GM23248 (cell line): ENCODE results near the gene TNFRSF11A. TPM values are rescaled to one million over a fixed set of nuclear protein-coding genes. Genes with fewer than 3 reads are reported as not detected.

Experiments
- DNase-seq: peaks from one replicate; pipeline ENCODE4 v3.0.0-alpha.2; 2015
- H2AFZ ChIP-seq: fragments of 200-600 bp; sonication (generic); 2 replicates; pipeline ENCODE4 v1.6.1; 2016; ENCODE audit warnings: antibody characterized with exemption
- H3F3A ChIP-seq: fragments of 200-600 bp; sonication (generic); 2 replicates; pipeline ENCODE4 v1.6.1; 2016; ENCODE audit warnings: mild to moderate bottlenecking, antibody characterized with exemption, mixed run types; ENCODE audit not compliant: insufficient read depth
- H3K27ac ChIP-seq: fragments of 200-600 bp; sonication (generic); 2 replicates; pipeline ENCODE4 v1.5.1; 2016; ENCODE audit warnings: mild to moderate bottlenecking
- H3K27me3 ChIP-seq: fragments of 200-600 bp; sonication (generic); replicated peaks from 2 replicates; pipeline ENCODE4 v1.6.1; 2016; ENCODE audit warnings: mild to moderate bottlenecking; ENCODE audit not compliant: insufficient read depth
- H3K36me3 ChIP-seq: fragments of 200-600 bp; sonication (generic); 2 replicates; pipeline ENCODE4 v1.6.1; 2016; ENCODE audit warnings: low read depth, mild to moderate bottlenecking
- H3K4me1 ChIP-seq: fragments of 200-600 bp; sonication (generic); 2 replicates; pipeline ENCODE4 v1.6.1; 2016; ENCODE audit warnings: mild to moderate bottlenecking; ENCODE audit not compliant: insufficient read depth
- H3K4me2 ChIP-seq: fragments of 200-600 bp; sonication (generic); one replicate; pipeline ENCODE4 v1.6.1; 2016; ENCODE audit warnings: mild to moderate bottlenecking; ENCODE audit not compliant: unreplicated experiment
- H3K4me3 ChIP-seq: fragments of 200-600 bp; sonication (generic); 2 replicates; pipeline ENCODE4 v1.5.1; 2016; ENCODE audit warnings: mild to moderate bottlenecking
- H3K79me2 ChIP-seq: fragments of 200-600 bp; sonication (generic); 2 replicates; pipeline ENCODE4 v1.6.1; 2016; ENCODE audit warnings: mild to moderate bottlenecking; ENCODE audit not compliant: insufficient read depth
- H3K9ac ChIP-seq: fragments of 200-600 bp; sonication (generic); 2 replicates; pipeline ENCODE4 v1.6.1; 2016; ENCODE audit warnings: mild to moderate bottlenecking
- H3K9me2 ChIP-seq: fragments of 200-600 bp; sonication (generic); 2 replicates; pipeline ENCODE4 v1.6.1; 2016; ENCODE audit warnings: mixed run types, mild to moderate bottlenecking, moderate library complexity; ENCODE audit not compliant: insufficient read depth
- H3K9me3 ChIP-seq: fragments of 200-600 bp; sonication (generic); one replicate; pipeline ENCODE4 v1.6.1; 2017; ENCODE audit warnings: low read depth
- H4K20me1 ChIP-seq: fragments of 200-600 bp; sonication (generic); 2 replicates; pipeline ENCODE4 v1.6.0; 2016; ENCODE audit not compliant: insufficient read depth
- EZH2 ChIP-seq: fragments of 200-600 bp; sonication (generic); IDR thresholded peaks from 2 replicates; pipeline ENCODE4 v1.6.1; 2018; ENCODE audit warnings: antibody characterized with exemption, mild to moderate bottlenecking; ENCODE audit not compliant: insufficient read depth, poor library complexity, severe bottlenecking
- EZH2phosphoT487 ChIP-seq: fragments of 200-600 bp; sonication (generic); IDR thresholded peaks from 2 replicates; pipeline ENCODE4 v1.6.1; 2018; ENCODE audit warnings: antibody characterized with exemption, moderate library complexity, mild to moderate bottlenecking, low read depth; ENCODE audit not compliant: insufficient read depth
- WGBS, 2 experiments: methylation state at CpG; one replicate each; pipeline ENCODE4 v1.1.6; 2015 to 2017; ENCODE audit warnings: low lambda C conversion rate in 2 of 2, low coverage in 1 of 2; ENCODE audit errors: missing lambda C conversion rate in 2 of 2; 5-methylcytosine and 5-hydroxymethylcytosine counted together
- in situ Hi-C: fragments of 300-500 bp; cut with MboI; formaldehyde crosslinking; loops from 2 replicates; pipeline ENCODE4 v1.15.0; 2020
- polyA plus RNA-seq: library from polyadenylated mRNA; unstranded; fragments of >200 nt; fragmentation: Nextera tagmentation; extraction: Ambion mirVana; gene quantifications from 2 replicates; pipeline ENCODE4 v1.2.1, GENCODE V29; 2016
- total RNA-seq: library from RNA; depleted of rRNA; stranded (reverse); fragments of >200 nt; shearing (Covaris generic); gene quantifications from 2 replicates; pipeline ENCODE4 v1.2.3, GENCODE V29; 2014

TNFRSF11A gene
- total and polyA plus RNA-seq, 2 experiments from 2014 or later, result 0.09 to 0.22 TPM

DNA sequence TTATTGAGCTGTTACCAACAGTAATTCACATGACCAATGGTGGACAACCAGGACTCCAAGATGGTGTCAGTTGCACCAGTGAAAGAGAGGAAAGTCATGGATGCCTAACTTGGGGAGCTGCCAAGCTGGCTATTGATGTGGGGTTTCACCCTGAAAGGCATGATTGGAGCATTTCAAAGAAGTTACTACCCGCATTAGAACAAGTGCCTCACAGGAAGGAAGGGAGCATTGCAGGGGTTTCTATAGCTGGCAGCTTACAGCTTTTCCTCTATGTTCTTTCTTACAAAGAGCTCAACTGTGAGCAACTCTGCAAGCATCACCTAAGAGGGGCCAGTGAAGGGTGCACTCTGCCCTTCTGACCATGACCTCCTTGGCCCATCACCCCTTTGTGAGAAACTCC, 93.1 kb downstream of the TNFRSF11A start:
- H3F3A ChIP-seq, result 0 out of 2 replicates have a peak, but pooled peaks cover 3% of the 10 kb centered on the region
- H3K36me3 ChIP-seq, result no peaks in the 10 kb centered on the region
- no peaks in the 10 kb centered on the region for H3K9me2 ChIP-seq
- no peak overlapping the region for H3K4me3 ChIP-seq
- no peak for TF ChIP-seq EZH2phosphoT487
- no peak for TF ChIP-seq EZH2
- peaks cover 4% of the 10 kb centered on the region; the same call in 1 of the 2 replicates for H3K27me3 ChIP-seq
- no peak overlapping the region for H3K9ac ChIP-seq
- H3K27ac ChIP-seq, result no peak overlapping the region
- no peak for DNase-seq
- H3K9me3 ChIP-seq, result no peaks in the 10 kb centered on the region
- H3K4me2 ChIP-seq, result no peak overlapping the region
- no peaks in the 10 kb centered on the region for H3K79me2 ChIP-seq
- no peaks in the 10 kb centered on the region for H4K20me1 ChIP-seq
- WGBS, 2 experiments, result 59 to 67% methylated on average over 1 of the region's 1 CpG
- H3K4me1 ChIP-seq, result 0 out of 2 replicates have a peak, but pooled peaks cover 3% of the 10 kb centered on the region
- in situ Hi-C loops, result no loop called here
- H2AFZ ChIP-seq, result no peak overlapping the region

DNA sequence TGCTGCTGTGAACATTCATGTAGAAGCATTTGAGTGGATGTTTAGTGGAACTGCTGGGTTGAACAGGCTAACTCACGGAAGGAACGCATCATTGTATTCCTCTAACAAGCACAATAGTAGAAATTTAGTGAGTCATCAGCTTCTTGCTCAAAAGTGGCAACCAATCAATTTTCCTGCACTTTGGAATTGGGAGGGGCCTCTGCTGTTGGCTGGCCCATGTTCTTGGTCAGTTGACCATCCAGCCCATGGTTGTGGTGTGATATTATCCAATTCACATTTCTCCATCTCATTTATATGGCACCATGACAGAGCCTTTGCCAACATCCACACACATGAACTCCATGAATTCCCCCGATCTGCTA, 95.0 kb downstream of the TNFRSF11A start:
- in situ Hi-C loops, result no loop called here
- Histone ChIP-seq H3K9ac (0 out of 2 replicates have a peak overlapping the region, but pooled peaks have one; percentile 31), H3K9me3 (no peaks in the 10 kb centered on the region), H3K4me3 (peak overlapping the region; percentile 45; the same call in 1 of the 2 replicates), H3K36me3 (no peaks in the 10 kb centered on the region), H4K20me1 (no peaks in the 10 kb centered on the region), H2AFZ (peak overlapping the region; percentile 83), H3K79me2 (no peaks in the 10 kb centered on the region), H3K27ac (peak overlapping the region; percentile 66), H3K4me2 (no peak overlapping the region), H3K27me3 (no peaks in the 10 kb centered on the region; the same call in 1 of the 2 replicates), H3K9me2 (no peaks in the 10 kb centered on the region), H3K4me1 (peaks cover 5% of the 10 kb centered on the region), H3F3A (0 out of 2 replicates have a peak, but pooled peaks cover 3% of the 10 kb centered on the region)
- TF ChIP-seq EZH2phosphoT487, result no peak
- TF ChIP-seq EZH2, result no peak
- 66 to 74% methylated on average over 3 of the region's 3 CpGs for WGBS, 2 experiments
- DNase-seq, result peak; percentile 74

DNA sequence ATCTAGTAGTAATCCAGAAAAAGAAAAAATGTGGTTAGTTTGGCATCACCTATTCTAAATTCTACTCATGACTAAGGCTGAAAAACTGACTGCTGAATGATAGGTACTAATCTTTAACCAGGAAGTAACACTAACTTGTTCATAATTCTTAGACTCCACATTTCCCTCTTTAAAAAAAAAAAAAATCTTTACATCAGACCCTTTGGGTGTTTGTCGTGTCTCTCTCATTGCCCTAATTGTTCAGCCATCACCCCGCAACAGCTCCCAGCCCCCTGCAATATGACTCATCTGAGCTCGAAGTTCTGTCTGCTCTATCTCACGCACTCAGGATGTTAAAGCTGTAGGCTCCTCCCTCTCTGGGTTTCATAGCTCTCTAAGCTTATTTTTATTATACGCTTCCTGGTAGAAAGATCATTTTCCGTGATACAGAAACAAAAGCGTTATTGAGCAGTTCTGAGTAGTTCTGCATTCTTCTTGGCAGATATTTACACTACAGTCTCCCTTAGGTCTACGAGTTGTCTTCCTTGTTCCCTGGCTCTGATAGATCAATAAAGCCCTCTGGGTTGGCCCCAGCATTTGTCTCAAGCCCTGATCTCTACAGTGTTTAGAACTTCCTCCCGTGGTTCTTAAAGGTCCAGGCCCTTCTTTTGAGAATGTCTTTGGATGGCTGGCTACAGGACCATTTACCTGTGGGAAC, 95.6 kb downstream of the TNFRSF11A start:
- Histone ChIP-seq H3K9me3 (no peaks in the 10 kb centered on the region), H3K27ac (peak overlapping the region; percentile 66), H3F3A (0 out of 2 replicates have a peak, but pooled peaks cover 3% of the 10 kb centered on the region), H3K79me2 (no peaks in the 10 kb centered on the region), H3K4me1 (peaks cover 7% of the 10 kb centered on the region), H3K9me2 (no peaks in the 10 kb centered on the region), H3K4me3 (peak overlapping the region; percentile 45), H2AFZ (peak overlapping the region; percentile 83), H3K4me2 (peak overlapping the region; percentile 23), H3K27me3 (no peaks in the 10 kb centered on the region; the same call in 1 of the 2 replicates), H3K9ac (0 out of 2 replicates have a peak overlapping the region, but pooled peaks have one; percentile 31), H3K36me3 (no peaks in the 10 kb centered on the region), H4K20me1 (no peaks in the 10 kb centered on the region)
- in situ Hi-C loops, result no loop called here
- DNase-seq, result peak; percentile 82
- no peak for TF ChIP-seq EZH2
- TF ChIP-seq EZH2phosphoT487, result no peak
- 53 to 56% methylated on average over 9 of the region's 9 CpGs for WGBS, 2 experiments

DNA sequence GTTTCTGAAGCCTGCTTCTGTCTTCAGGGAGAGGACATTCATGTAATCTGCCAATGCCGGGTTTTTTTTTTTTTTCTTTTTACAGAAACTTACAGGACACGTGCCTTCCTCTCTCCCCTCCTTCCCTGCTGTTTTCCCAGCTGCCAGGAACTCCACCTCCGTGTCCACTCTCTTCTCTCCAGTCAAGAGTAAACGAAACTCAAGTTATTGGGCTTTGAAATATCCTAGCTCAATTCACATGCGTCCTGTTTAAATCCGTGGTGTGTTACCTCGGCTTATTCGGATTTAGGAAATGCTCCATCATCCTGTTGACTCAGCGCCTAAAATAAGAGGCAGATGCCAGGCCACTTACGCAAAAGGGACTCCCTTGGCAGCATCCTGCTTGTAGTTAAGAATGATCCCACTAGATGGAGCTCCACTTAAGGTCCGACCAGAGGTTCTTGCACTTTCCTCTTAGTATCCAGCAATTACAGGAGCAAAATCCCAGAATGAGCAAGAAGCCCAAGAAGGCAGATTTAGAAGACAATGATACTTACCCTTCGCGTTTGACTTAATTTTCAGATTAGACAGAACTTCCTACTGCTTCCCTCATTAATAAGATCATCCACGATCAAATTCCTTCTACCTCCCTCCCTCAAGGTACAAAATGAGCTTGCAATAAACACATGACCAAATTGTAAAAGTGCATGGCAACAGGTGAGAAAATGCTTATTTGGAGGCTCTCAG, 100.5 kb downstream of the TNFRSF11A start:
- 0 to 1% methylated on average over 14 of the region's 14 CpGs for WGBS, 2 experiments
- Histone ChIP-seq H3K9me2 (no peaks in the 10 kb centered on the region), H3K4me2 (peak overlapping the region; percentile 85), H3K9me3 (peaks cover 5% of the 10 kb centered on the region), H3K36me3 (no peaks in the 10 kb centered on the region), H2AFZ (peak overlapping the region; percentile 84), H3F3A (no peaks in the 10 kb centered on the region), H3K4me1 (peaks cover 4% of the 10 kb centered on the region), H4K20me1 (no peaks in the 10 kb centered on the region), H3K79me2 (no peaks in the 10 kb centered on the region), H3K27ac (peak overlapping the region; percentile 78), H3K4me3 (peak overlapping the region; percentile 70), H3K27me3 (no peaks in the 10 kb centered on the region), H3K9ac (peak overlapping the region; percentile 79)
- TF ChIP-seq EZH2, result no peak
- TF ChIP-seq EZH2phosphoT487, result no peak
- DNase-seq, result peak; percentile 96
- in situ Hi-C loops, result no loop called here
